H1 (cell line): Measurements from ENCODE around the gene ANKRD11. TPM values are rescaled to one million over a fixed set of nuclear protein-coding genes. Genes with fewer than 3 reads are reported as not detected.

ENCODE experiments used
- CTCF ChIA-PET: fragments of 300-600 bp; sonication (Branson Sonifier 250); formaldehyde crosslinking; loops from one replicate; lab custom pipeline; 2021; ENCODE audit not compliant: partially characterized antibody; lab: Charles Lee
- POLR2A ChIA-PET: fragments of 300-600 bp; sonication (Branson Sonifier 250); formaldehyde crosslinking; loops from one replicate; lab custom pipeline; 2021; ENCODE audit warnings: inconsistent platforms; ENCODE audit not compliant: partially characterized antibody; lab: Charles Lee
- DNase-seq, 2 experiments: peaks; one replicate each; pipeline versions ENCODE4 v3.0.0 to v3.0.0-alpha.2; 2010 to 2022; ENCODE audit warnings: low spot score in 2 of 2, low read depth in 1 of 2, mixed read lengths in 1 of 2
- FAIRE-seq: peaks from 2 replicates; lab custom pipeline; 2011; peaks lifted over from hg19 to GRCh38; lab: Jason Lieb, UNC
- H2AFZ ChIP-seq: 2 replicates; pipeline ENCODE4 v1.8.1; 2012; ENCODE audit warnings: low read length, inconsistent platforms
- H2AK5ac ChIP-seq: 2 replicates; pipeline ENCODE4 v1.6.1; 2013; ENCODE audit warnings: low read depth, low read length
- H2BK120ac ChIP-seq: replicated peaks from 2 replicates; pipeline ENCODE3; 2013; ENCODE audit warnings: low read depth, low read length, inconsistent platforms
- H2BK12ac ChIP-seq: 2 replicates; pipeline ENCODE4 v1.6.1; 2013; ENCODE audit warnings: low read depth, low read length
- H2BK15ac ChIP-seq: 2 replicates; pipeline ENCODE4 v1.6.1; 2013; ENCODE audit warnings: low read length
- H2BK20ac ChIP-seq: 2 replicates; pipeline ENCODE4 v1.6.1; 2013; ENCODE audit warnings: low read length
- H2BK5ac ChIP-seq: 2 replicates; pipeline ENCODE4 v1.6.1; 2013; ENCODE audit warnings: low read depth, low read length
- H3K14ac ChIP-seq: 2 replicates; pipeline ENCODE4 v1.6.1; 2013; ENCODE audit warnings: inconsistent platforms; ENCODE audit not compliant: insufficient read length
- H3K18ac ChIP-seq: 2 replicates; pipeline ENCODE4 v1.6.1; 2013; ENCODE audit warnings: low read length; ENCODE audit errors: extremely low read depth
- H3K23ac ChIP-seq: 2 replicates; pipeline ENCODE4 v1.6.1; 2013; ENCODE audit warnings: inconsistent platforms; ENCODE audit not compliant: insufficient read length
- H3K23me2 ChIP-seq: 2 replicates; pipeline ENCODE4 v1.6.1; 2013; ENCODE audit warnings: low read depth, low read length
- H3K27ac ChIP-seq: 2 replicates; pipeline ENCODE4 v1.6.1; 2011; ENCODE audit warnings: low read depth, low read length, inconsistent platforms
- H3K27me3 ChIP-seq, 4 experiments: replicated peaks in 1 of 4; 1 replicate in 1 of 4; 2 replicates in 3 of 4; pipeline versions ENCODE4 v1.6.1 to v1.8.1; 2011 to 2013; ENCODE audit warnings: low read length in 3 of 4, mild to moderate bottlenecking in 3 of 4, inconsistent platforms in 2 of 4, mixed read lengths in 2 of 4, moderate library complexity in 1 of 4; ENCODE audit not compliant: control insufficient read depth in 3 of 4, insufficient read depth in 3 of 4; ENCODE audit errors: extremely low read depth in 1 of 4
- H3K36me3 ChIP-seq, 4 experiments: 2 replicates each; pipeline versions ENCODE4 v1.6.1 to v1.8.1; 2011 to 2013; ENCODE audit warnings: mild to moderate bottlenecking in 4 of 4, low read length in 3 of 4, moderate library complexity in 2 of 4, control low read depth in 1 of 4, inconsistent platforms in 1 of 4; ENCODE audit not compliant: insufficient read depth in 4 of 4, control insufficient read depth in 2 of 4
- H3K4ac ChIP-seq: replicated peaks from 2 replicates; pipeline ENCODE3; 2013; ENCODE audit warnings: low read length, low read depth, mixed read lengths, inconsistent platforms; ENCODE audit not compliant: insufficient read length
- H3K4me1 ChIP-seq, 4 experiments: replicated peaks in 1 of 4; 1 replicate in 1 of 4; 2 replicates in 3 of 4; pipeline versions ENCODE4 v1.6.1 to v1.8.1; 2011 to 2013; ENCODE audit warnings: low read length in 3 of 4, inconsistent platforms in 2 of 4, mixed read lengths in 1 of 4; ENCODE audit not compliant: insufficient read depth in 4 of 4, control insufficient read depth in 3 of 4
- H3K4me2 ChIP-seq, 2 experiments: 2 replicates each; pipeline versions ENCODE4 v1.6.1 to v1.8.1; 2011 to 2013; ENCODE audit warnings: low read depth in 2 of 2, low read length in 2 of 2, control low read depth in 1 of 2, inconsistent platforms in 1 of 2, mild to moderate bottlenecking in 1 of 2; ENCODE audit not compliant: insufficient read depth in 1 of 2
- H3K4me3 ChIP-seq, 4 experiments: fragments of 200-600, 300-600 bp in 1 of 4; sonication (generic), shearing (Covaris generic), sonication (Bioruptor Twin) in 1 of 4; 2 replicates each; pipeline versions ENCODE4 v1.5.1 to v1.8.1; 2011 to 2016; ENCODE audit warnings: low read length in 4 of 4, low read depth in 3 of 4, control low read depth in 2 of 4, inconsistent platforms in 2 of 4, mild to moderate bottlenecking in 2 of 4, mixed read lengths in 1 of 4, moderate library complexity in 1 of 4; ENCODE audit not compliant: insufficient read depth in 2 of 4; ENCODE audit errors: extremely low read depth in 1 of 4
- H3K56ac ChIP-seq: replicated peaks from 2 replicates; pipeline ENCODE3; 2013; ENCODE audit warnings: low read depth, mild to moderate bottlenecking, mixed read lengths, low read length, inconsistent platforms; ENCODE audit not compliant: insufficient read length
- H3K79me1 ChIP-seq: 2 replicates; pipeline ENCODE4 v1.6.1; 2013; ENCODE audit warnings: low read depth, low read length, control low read depth
- H3K79me2 ChIP-seq, 2 experiments: 2 replicates each; pipeline versions ENCODE4 v1.6.1 to v1.8.1; 2012 to 2013; ENCODE audit warnings: low read length in 2 of 2, mild to moderate bottlenecking in 2 of 2, inconsistent platforms in 1 of 2; ENCODE audit not compliant: insufficient read depth in 2 of 2, control insufficient read depth in 1 of 2
- H3K9ac ChIP-seq, 4 experiments: replicated peaks in 1 of 4; 1 replicate in 1 of 4; 2 replicates in 3 of 4; pipeline versions ENCODE4 v1.6.1 to v1.8.1; 2011 to 2013; ENCODE audit warnings: low read depth in 3 of 4, low read length in 3 of 4, control low read depth in 2 of 4, mild to moderate bottlenecking in 2 of 4, moderate library complexity in 2 of 4, inconsistent platforms in 1 of 4; ENCODE audit errors: extremely low read depth in 1 of 4
- H3K9me3 ChIP-seq, 2 experiments: 2 replicates each; pipeline versions ENCODE4 v1.6.1 to v1.8.1; 2012 to 2013; ENCODE audit warnings: mild to moderate bottlenecking in 2 of 2, moderate library complexity in 2 of 2, control low read depth in 1 of 2, inconsistent platforms in 1 of 2, low read depth in 1 of 2, low read length in 1 of 2, mixed read lengths in 1 of 2; ENCODE audit not compliant: insufficient read depth in 2 of 2
- H4K20me1 ChIP-seq, 2 experiments: replicated peaks in 1 of 2; 2 replicates each; pipeline versions ENCODE3 to v1.8.1; 2011 to 2013; ENCODE audit warnings: inconsistent platforms in 2 of 2, low read length in 2 of 2, mild to moderate bottlenecking in 1 of 2; ENCODE audit not compliant: insufficient read depth in 2 of 2, control insufficient read depth in 1 of 2
- H4K5ac ChIP-seq: 2 replicates; pipeline ENCODE4 v1.6.1; 2013; ENCODE audit warnings: low read length, low read depth, mixed read lengths, inconsistent platforms; ENCODE audit not compliant: insufficient read length
- H4K8ac ChIP-seq: 2 replicates; pipeline ENCODE4 v1.8.0; 2013; ENCODE audit warnings: mild to moderate bottlenecking, moderate library complexity, low read length, inconsistent platforms; ENCODE audit not compliant: insufficient read depth; ENCODE audit errors: extremely low read depth
- H4K91ac ChIP-seq: replicated peaks from 2 replicates; pipeline ENCODE3; 2013; ENCODE audit warnings: low read length, mixed read lengths, inconsistent platforms; ENCODE audit not compliant: insufficient read length
- E2F6 ChIP-seq: IDR thresholded peaks from 2 replicates; pipeline ENCODE4 v1.6.1; 2012; ENCODE audit warnings: inconsistent platforms
- KDM1A ChIP-seq: fragments of 200-600, 300-600 bp; sonication (generic); IDR thresholded peaks from 2 replicates; pipeline ENCODE4 v1.7.1; 2016; ENCODE audit warnings: mild to moderate bottlenecking, low read length, borderline replicate concordance
- MAFK ChIP-seq: IDR thresholded peaks from 2 replicates; pipeline ENCODE4 v1.6.1; 2012; ENCODE audit warnings: low read depth, mild to moderate bottlenecking, improper control_type of control experiment, low read length
- POLR2AphosphoS5 ChIP-seq: IDR thresholded peaks from 2 replicates; pipeline ENCODE4 v1.6.1; 2011; ENCODE audit warnings: low read depth, low read length
- RXRA ChIP-seq: IDR thresholded peaks from 2 replicates; pipeline ENCODE4 v1.6.1; 2011; ENCODE audit warnings: low read depth, mild to moderate bottlenecking, low read length, moderate library complexity; ENCODE audit not compliant: insufficient read depth
- WGBS, 2 experiments: shearing (Covaris generic) in 1 of 2; methylation state at CpG; one replicate each; pipeline versions ENCODE4 v1.1.6 to v1.1.7; 2013 to 2015; ENCODE audit warnings: low lambda C conversion rate in 2 of 2, mixed read lengths in 2 of 2, inconsistent platforms in 1 of 2, low coverage in 1 of 2, missing lambda C conversion rate in 1 of 2; ENCODE audit not compliant: insufficient replicate concordance in 2 of 2, insufficient coverage in 1 of 2, insufficient read length in 1 of 2; ENCODE audit errors: extremely low coverage in 1 of 2, missing lambda C conversion rate in 1 of 2; 5-methylcytosine and 5-hydroxymethylcytosine counted together
- polyA plus RNA-seq, 7 experiments: library from polyadenylated mRNA; depleted of rRNA in 3 of 7; stranded (reverse) in 5 of 7; unstranded in 2 of 7; fragments of >200 nt in 5 of 7; fragments of 200-250 nt in 2 of 7; gene quantifications; 1 replicate in 5 of 7; 2 replicates in 1 of 7; 4 replicates in 1 of 7; pipeline versions ENCODE4 v1.2.1 to v1.2.3, GENCODE V29; 2011 to 2013; ENCODE audit warnings: missing spikeins in 2 of 7, mixed read lengths in 2 of 7
- total RNA-seq: library from RNA; stranded (reverse); fragmentation: NEBNext Ultra II Directional; extraction: Animal tissue kit (Norgen Biotek cat#: 25700); gene quantifications from 2 replicates; pipeline ENCODE4 v1.2.1, GENCODE V29; 2021

The ANKRD11 gene
- total and polyA plus RNA-seq, 2 of the 8 experiments (the other 6 are each of a cell fraction or from before 2014, with no cell fraction given) = 46.5 to 142 TPM

GRCh38 chr16:89280546-89281188 is 209.7 kb downstream of the ANKRD11 start:
- H2BK5ac ChIP-seq = no peak overlapping the region; the same call in 1 of the 2 replicates
- H3K23me2 ChIP-seq = no peaks in the 10 kb centered on the region
- FAIRE-seq (no peak), DNase-seq (no peak)
- peaks cover 12% of the 10 kb centered on the region for H3K79me1 ChIP-seq
- H3K36me3 ChIP-seq = peaks cover 15 to 68% (median 43%) of the 10 kb centered on the region in 4 experiments; a peak in 7 of 8 replicates
- no peak overlapping the region for H3K14ac ChIP-seq
- H4K20me1 ChIP-seq = peaks cover 8% of the 10 kb centered on the region in 2 experiments
- no peak overlapping the region for H3K4me3 ChIP-seq
- H3K4ac ChIP-seq = no peak overlapping the region
- H3K4me2 ChIP-seq = no peak overlapping the region
- no peak overlapping the region for H3K18ac ChIP-seq
- H4K8ac ChIP-seq = peak overlapping the region; percentile 64; the same call in 1 of the 2 replicates
- H3K9ac ChIP-seq = no peak overlapping the region
- no peak overlapping the region for H4K91ac ChIP-seq
- H4K5ac ChIP-seq = no peak overlapping the region
- no peaks in the 10 kb centered on the region for H3K4me1 ChIP-seq
- H2BK20ac ChIP-seq = no peak overlapping the region
- ChIA-PET CTCF (interaction anchor here (0.5 to 2.8 kb wide), 9 partner anchors 9 to 705 kb away, joined by 3 to 17 read pairs (median 4); no protein-coding TSS in a partner anchor), POLR2A (interaction anchor here (1.5 to 2.9 kb wide), 2 partner anchors 12 to 18 kb away, joined by 3 to 15 read pairs; no protein-coding TSS in a partner anchor)
- H3K27me3 ChIP-seq = no peaks in the 10 kb centered on the region
- H2BK120ac ChIP-seq = no peak overlapping the region
- no peak for TF ChIP-seq RXRA
- TF ChIP-seq KDM1A = no peak
- no peak for TF ChIP-seq MAFK
- no peak for TF ChIP-seq POLR2AphosphoS5
- TF ChIP-seq E2F6 = no peak
- no peaks in the 10 kb centered on the region; a peak in 1 of 4 replicates for H3K79me2 ChIP-seq
- H3K9me3 ChIP-seq = no peaks in the 10 kb centered on the region
- no peak overlapping the region for H2AK5ac ChIP-seq
- no peak overlapping the region for H3K23ac ChIP-seq
- H2BK15ac ChIP-seq = no peak overlapping the region
- H3K56ac ChIP-seq = no peak overlapping the region
- 93% methylated on average over 38 of the region's 44 CpGs; no CpG with 5 or more reads in 1 of the 2 experiments for WGBS, 2 experiments
- no peak overlapping the region for H3K27ac ChIP-seq
- no peak overlapping the region for H2AFZ ChIP-seq
- no peak overlapping the region for H2BK12ac ChIP-seq
